GM19467 (cell line): Measurements from ENCODE around the gene SORCS2.

Source experiments
- ATAC-seq: cut with Tn5 transposase; IDR thresholded peaks from one replicate; pipeline ENCODE4 v1.9.1; 2021; ENCODE audit warnings: mild to moderate bottlenecking, moderate library complexity; ENCODE audit not compliant: unreplicated experiment

SORCS2 gene

DNA sequence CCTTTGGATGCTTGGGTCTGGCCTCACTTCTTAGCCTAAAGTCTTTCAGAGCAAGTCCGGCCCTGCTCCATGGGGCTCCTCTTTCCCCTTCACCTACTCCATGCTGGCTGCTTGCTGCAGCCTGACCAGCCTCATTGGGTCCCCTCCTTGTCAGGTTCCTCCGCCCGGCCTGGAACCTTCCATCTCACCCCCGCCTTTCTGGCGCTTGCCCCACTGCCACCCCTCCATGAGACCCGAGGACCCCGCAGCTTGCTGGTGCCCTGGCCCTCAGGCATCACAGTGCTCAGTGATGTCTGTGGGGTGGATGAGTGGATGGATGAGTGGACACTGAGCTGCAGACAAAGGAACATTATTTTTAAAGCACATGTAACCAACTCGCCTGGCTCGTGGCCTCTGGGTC, 24.7 kb downstream of the SORCS2 start:
- ATAC-seq, result no peak

DNA sequence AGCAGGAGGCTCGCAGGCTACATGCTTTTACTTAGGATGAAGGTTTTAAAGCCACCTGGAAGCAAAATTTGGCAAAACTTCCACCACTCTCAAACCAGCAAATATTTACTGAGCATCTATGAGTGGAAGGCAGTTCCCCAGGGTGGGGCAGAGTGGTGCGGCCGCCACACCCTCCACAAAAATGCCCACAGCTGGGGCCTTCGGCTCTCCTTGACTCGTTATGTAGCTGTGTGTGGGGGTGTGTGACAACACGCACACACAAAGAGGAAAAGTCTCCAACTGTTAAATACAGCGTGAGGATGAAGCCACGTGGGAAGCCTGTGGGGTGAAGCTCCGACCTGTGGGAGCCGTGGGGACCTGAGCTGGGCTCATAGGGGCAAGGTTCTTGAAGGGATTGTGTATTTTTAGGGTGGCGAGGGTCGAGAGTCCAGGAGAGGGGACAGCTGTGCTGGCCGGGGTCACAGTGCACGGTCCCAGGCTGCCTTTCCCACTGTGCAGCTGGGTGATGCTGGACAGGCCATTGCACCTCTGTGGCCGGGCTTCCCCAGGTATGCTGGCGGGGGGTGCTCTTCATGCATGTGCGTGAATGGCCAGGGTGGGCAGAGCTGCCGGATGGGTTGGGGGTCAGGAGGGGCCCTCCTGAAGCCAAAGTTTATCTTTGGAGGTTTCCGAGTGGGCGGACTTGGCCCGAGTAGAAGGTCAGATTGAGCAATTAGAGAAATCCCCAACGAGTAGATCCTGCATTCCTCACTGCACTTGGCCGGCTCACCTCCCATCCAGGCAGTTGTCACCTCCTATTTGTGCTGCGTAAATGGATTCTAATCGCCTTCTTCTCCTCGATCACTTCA, 25.4 kb downstream of the SORCS2 start:
- ATAC-seq, result no peak

DNA sequence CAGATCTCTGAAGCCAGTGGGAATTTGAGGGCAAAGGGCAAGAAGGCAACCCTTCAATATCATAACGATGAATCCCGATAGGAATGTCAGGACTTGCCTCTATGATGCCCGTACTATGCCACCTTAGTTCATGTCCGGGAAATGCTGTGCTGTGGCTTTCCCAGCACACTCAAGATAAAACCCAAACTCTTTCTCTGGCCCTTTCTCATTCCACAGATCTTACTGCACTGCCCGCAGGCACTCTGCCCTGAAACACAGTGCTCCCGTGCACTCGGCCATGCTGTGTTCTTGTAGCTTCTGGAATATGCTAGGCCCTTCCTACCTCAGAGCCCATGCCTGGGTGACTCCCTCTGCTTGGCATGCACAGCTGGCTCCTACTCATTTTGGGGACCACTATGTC, 26.3 kb downstream of the SORCS2 start:
- ATAC-seq, result no peak

DNA sequence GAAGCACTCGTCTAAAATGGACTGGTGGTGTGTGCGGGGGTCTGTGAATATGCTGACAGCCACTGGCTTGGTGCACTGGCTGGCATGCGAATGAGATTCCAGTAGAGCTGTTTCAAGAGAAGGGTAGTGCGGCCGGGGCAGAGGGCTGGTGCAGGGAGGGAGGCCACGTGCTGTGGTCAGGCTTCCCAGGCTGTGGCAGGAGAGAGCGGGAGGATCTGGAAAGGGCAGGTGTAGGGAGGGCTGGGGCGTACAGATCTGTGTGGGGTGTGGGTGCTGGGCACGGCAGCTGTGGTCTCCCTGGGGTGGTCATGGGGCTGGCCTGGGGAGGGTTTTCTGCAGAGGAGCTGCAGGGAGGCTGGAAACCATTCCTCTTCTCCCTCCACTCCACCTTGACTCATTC, 30.2 kb downstream of the SORCS2 start:
- no peak for ATAC-seq

DNA sequence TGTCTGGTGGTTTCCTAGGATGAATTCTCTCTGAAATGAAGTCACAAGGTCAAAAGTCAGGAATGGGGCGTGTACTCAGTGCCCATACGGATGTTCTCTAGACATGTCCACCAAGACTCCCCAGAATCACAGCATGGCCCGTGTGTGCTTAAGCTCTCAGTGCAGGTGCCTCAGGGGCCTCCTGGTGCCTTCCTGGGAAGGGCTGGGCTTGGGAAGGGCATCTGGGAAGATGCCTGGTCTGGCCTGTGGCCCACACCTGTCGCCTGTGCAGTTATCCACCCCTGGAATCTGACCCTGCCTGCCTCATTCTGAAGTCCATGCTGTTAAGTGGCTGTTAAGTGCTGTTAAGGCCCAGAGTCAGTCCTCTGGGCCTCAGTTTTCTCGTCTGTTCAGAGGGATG, 31.2 kb downstream of the SORCS2 start:
- no peak for ATAC-seq

DNA sequence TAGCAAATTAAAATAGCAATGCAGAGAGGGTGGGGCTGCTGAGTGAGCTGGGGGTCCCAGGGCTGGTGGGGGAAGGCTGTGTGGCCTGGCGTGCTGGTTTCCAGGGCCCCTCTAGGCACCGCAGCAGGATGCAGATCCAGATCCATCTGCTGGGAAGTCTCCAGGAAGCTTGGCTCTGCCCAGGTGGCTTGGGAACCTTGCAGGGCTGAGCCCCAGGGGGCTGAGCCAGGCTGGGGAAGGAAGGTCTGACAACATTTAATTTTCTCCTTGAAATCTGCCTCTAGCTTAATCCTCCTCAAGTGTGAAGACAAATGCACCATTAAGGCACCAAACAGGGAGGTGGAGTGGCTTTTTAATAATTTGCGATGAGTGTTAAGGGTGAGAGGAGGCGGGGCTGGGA, 31.7 kb downstream of the SORCS2 start:
- ATAC-seq, result no peak

DNA sequence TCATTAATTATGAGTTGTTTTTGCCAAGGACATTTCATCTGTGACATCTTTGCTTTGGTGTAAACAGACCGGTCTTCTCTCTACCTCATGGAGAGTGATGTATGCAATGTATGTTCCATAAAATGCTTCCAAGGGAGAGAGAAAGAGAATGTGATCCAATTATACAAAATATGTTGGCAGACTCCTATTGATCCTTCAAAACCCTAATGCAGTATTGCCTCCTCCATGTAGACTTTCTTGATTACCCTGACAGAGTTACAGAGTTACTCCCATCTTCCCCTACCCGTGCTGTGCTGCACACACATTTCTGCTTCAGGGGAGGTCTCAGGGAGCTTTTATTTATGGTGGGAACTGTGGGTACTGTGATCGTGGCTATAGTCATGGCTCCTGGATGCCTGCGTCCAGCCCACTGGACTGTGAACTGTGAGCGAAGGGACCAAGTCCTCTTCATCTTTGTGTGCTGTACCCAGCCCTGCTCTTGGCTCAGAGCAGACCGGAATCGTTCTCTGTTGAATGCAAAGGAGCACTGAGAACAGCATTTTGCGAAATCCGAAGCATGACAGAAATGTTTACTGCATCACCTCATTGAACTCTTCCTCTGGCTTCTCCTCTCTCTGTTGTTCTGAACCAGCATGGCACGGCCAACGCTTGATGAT, 32.7 kb downstream of the SORCS2 start:
- no peak for ATAC-seq

DNA sequence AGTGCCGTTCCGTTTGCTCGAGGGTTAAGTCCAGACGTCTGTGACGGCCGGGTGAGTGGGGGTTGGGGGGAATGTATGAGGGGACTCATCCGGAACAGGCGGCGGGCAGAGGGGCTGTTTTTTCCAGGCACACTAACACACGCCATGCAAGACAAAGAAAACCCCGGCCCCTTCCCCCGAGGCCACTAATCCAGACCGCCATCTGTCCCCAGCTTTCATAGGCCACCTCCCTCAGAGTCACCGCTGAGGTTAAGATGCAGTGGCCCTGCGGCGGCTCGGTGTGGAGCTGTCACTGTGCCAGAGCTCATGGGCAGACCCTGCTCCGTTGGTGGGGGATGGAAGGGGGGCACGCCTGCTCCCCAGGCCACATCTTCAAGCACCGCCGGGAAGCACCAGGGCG, 34.1 kb downstream of the SORCS2 start:
- no peak for ATAC-seq

DNA sequence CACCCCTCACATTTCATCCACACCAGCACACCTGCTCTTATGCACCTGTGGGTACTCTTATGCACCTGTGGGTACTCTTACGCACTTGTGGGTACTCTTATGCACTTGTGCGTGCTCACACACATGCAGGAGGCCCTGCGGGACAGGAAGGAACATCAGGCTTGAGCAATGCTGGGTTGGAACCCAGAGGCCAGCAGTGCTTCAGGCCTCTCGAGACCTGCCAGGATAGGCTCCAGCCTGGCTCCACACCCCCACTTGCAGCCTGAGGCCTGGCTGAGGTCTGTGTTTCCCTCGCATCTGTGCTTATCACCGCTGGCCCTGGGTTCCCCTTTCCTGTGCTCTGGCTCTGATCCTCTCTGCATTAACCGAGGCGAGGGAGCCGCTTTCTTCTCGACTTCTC, 34.7 kb downstream of the SORCS2 start:
- ATAC-seq, result no peak

DNA sequence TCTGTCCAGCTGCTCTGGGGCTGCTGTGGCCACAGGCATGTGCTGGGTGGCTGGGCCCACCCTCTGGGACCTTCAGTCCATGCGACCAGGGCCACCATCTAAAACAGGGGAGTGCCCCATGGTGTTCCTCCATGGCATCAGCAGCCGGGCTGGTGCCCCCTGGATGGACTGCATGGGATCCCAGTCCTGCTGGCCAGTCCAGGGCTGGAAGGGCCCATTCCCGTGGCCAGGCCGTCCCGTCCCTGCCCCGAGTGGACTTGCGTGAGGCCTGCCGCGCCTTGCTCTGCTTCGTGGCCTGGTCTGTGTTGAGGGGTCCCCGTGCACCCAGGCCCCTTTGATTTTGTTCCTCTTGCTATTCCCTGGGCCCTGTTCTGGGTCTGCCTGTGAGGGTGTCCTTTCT, 36.4 kb downstream of the SORCS2 start:
- ATAC-seq, result no peak

DNA sequence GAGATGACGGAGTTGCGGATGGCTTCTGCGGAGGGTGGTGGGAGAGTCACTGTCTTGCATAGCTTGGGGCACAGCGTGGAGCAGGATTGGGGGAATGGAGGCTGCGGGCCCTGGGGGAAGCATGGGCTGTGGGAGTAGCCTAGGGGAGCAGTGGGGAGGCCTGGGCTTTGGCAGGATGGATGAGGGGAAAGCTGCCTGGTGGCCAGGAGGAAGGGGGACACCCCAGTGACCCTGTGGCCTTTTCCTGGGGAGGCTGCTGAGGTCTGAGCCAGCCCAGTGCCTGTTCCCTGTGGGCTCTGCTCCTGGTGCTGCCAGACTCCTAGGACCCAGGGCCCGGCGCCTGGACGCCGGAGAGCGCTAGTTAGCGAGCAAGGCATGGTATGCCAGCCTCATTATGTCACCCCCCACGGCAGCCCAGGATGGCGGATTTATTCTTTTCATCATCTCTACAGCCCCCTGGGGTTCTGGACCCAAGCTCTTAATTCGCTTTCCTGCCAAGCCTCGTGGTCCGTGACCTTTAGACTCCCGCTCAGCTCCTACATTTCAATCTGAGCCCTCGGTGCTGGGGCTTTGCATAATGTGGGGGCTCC, 39.8 kb downstream of the SORCS2 start:
- ATAC-seq, result no peak

DNA sequence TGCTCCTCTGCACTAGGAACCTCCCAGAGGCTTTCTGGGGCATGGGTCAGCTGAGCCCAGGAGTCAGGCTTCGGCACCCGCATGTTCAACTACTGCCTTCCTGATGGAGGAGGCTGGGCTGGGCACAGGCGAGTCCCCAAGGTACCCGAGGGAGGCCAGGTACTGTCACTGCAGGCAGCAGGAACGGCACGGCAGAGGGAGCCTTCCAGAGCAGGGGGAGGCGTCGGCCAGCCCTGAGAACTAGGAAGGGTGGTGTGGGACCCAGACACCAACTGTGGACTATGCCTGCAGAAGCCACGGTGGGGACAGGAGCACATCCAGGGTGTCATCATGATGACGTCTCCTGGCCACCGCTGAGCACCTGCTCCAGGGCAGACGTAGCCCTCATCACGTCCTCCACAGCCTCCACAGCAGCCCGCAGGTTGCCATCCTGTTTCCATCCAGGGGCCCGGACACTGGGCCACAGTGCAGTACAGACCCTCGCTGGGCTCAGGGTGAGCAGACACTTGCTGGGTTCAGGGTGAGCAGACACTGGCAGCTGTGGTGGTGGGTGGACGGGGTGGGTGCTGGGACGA, 40.8 kb downstream of the SORCS2 start:
- ATAC-seq, result no peak

DNA sequence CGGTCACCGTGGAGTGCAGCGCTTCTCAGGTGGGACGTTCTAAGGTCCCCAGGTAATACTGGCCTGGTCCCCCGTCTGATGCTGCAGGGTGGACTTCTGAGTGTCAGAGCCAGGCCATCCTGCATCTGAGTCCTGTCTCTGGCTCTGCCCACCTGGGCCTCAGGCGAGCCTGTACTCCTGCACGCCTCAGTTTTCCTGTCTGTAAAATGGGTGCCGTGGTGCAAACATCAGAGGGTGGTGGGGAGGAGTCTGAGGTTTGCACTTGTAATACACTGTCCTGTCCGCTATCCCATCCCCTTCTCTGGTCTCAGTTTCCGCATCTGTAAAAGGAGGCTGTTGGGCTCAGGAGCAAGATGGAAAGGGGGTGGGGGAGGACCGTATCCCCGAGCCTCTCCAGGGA, 41.3 kb downstream of the SORCS2 start:
- no peak for ATAC-seq

DNA sequence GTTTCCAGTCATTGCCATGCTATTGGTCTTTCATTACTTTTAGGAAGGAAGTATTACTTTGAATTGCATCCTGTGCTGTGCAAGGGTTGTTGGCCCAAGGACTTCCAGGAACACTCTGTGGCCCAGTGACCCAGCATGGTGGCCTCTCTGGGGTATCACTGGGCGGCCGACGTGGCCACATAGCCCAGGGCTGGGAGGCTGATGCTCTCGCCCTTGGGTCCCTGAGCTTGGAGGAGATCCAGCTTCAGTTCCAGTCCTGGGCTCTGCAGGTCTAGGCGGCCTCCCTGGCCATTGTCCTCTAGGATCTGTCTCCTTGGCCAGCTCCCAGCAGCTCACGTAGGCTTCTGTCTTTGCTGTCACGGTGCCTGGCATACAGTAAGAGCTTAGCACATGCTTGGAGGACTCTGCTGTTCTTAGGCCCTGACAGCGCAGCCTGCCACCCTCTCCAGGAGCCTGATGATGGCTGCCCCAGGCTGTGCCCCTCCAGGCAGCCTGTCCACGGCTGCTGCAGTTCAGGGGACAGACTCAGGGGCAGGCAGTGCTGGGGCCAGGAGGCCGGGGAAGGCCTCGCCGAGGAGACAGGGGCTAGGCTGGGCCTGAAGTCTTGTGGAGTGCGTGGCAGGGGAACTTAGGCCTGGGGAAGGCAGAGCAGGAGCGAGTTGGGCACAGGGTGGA, 42.2 kb downstream of the SORCS2 start:
- ATAC-seq, result no peak

DNA sequence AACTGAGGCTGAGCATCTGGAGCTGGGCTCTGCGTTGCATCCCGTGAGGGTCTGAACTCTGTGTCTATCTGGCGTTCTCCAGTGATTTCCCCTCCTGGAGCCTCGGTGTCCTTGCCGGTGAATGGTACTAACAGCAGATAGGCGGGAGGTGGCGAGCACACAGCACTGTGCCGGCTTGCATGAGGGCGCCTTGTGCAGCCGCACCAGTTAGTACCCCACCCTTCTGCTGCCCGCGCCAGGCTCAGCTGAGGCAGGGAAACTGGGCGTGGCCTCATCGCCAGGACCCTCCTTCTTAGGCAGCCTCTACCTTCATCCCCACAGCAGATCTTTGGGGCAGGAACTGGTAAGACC, 42.7 kb downstream of the SORCS2 start:
- ATAC-seq, result no peak

DNA sequence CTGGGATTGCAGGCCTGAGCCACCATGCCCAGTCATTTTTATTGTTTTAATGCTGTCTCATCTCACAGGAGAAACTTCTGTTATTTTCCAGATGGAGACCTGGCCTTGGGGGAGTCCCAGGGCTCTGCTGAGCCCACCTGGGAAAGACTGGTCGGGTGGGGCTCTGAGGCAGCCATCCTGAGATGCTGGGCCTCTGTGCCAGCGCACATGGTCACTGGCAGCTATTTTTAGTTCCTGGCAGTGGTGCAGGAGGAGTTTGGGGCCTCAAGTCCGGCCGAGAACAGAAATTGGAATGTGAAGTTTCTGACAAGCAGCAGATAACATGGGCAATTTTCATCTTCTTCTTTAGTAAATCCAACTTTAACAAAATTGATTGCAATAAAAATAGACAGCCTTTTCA, 44.5 kb downstream of the SORCS2 start:
- no peak for ATAC-seq

DNA sequence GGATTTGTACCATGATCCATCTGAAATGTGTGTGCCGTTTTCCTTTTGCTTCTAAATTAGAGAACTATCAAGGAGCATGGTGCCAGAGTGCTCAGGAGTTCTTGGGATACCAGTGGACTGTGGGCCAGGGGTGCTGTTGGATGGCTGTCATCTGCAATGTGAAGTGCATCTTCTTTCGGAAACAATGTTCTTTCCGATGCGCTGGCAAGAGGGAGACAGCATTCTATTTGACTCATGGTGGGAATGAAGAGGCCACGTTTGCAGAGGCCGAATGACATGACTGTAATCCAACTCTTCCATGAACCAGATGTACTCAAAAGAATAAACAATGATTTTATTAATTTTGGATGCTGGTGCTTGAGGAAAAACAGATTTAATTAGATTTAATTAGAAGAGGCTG, 45.5 kb downstream of the SORCS2 start:
- ATAC-seq, result no peak

DNA sequence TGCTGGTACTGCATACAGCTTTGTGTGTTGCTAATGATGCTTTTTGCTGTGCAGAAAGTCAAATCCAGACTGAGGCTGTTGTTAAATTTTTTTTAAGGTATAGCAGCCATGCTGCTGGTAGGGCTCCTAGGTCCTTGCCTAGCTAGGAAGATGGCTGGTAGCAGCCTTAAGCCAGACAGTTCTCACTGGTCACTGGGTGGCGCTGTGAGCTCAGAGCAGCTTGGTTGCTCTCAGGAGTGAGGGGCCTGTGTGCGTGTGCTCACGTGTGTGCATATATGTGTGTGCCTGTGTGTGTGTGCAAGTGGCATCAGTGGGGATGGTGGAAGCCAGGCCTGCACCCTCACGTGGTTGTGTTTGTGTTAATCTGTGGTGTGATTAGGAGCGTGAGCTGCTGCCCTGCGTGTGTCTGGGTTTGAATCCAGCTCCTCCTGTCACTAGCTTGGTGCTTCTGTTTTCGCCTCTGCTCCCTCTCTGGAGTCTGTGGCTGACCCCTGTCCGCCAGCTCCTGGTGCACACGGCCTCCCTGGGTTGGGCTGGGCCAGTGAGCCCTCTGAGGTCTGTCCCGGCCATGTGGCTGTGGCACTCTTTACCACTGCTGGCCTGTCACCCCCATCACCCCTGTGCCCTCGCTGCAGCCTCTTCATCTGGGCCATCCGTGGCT, 46.1 kb downstream of the SORCS2 start:
- ATAC-seq, result no peak

DNA sequence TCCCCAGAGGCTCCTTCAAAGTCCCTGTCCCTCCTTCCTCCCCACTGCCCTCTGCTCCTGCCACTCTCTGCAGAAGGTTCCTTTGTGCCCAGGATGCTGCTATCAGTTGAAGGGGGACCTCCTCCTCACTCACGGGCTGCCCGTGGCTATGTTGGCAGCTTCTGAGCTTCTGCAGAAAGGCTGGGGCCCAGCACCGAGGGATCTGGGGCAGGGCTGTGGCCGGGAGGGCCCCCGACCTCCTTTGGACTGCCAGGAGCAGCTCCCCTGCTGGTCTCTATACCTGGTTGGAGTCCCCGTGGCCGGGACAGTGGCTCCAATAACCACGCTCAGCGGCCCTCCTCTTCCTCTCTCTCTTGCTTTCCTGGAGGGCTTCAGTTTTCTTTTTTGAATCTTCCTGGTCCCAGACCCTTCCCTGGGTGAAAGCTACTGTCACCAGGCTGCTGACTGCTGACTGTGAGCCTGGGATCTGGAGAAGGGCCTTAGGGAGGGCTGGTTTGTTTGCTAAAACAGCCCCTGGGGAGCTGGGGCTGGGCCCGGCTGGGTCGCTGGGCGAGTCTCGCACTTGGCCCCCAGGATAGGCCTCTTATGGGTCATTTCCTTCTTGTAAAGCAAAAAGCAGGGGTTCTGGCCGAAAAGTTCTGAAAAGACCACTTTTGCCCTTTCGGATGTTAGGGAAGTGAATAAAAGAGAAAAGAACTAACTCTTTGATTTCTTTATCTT, 46.9 kb downstream of the SORCS2 start:
- ATAC-seq, result no peak

DNA sequence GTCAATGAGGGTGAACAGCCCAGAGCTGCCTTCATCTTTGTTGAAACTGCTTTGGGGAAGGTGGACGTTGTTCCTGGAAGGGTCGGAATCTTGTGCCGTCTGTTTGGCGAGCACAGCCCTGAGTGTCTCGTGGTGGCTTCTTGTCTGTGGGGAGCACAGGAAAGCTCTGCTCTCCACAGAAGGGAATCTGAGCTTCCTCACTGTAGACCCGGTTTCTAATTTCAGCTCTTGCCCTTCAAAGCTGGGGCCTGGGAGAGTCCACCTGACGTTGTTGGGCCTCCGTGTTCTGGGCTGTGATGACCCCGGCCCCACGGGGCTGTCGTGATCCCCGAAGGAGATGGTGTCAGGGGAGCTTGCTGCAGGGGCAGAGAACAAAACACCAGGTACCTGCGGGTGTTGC, 47.5 kb downstream of the SORCS2 start:
- no peak for ATAC-seq
